ENCODE measurements around the gene GALR3.

GRCh38 chr22:37812869-37813678 is 10.1 kb upstream of the GALR3 start:
- TF ChIP-seq, protein P1, sequence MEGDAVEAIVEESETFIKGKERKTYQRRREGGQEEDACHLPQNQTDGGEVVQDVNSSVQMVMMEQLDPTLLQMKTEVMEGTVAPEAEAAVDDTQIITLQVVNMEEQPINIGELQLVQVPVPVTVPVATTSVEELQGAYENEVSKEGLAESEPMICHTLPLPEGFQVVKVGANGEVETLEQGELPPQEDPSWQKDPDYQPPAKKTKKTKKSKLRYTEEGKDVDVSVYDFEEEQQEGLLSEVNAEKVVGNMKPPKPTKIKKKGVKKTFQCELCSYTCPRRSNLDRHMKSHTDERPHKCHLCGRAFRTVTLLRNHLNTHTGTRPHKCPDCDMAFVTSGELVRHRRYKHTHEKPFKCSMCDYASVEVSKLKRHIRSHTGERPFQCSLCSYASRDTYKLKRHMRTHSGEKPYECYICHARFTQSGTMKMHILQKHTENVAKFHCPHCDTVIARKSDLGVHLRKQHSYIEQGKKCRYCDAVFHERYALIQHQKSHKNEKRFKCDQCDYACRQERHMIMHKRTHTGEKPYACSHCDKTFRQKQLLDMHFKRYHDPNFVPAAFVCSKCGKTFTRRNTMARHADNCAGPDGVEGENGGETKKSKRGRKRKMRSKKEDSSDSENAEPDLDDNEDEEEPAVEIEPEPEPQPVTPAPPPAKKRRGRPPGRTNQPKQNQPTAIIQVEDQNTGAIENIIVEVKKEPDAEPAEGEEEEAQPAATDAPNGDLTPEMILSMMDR (conservative IDR thresholded peaks at IDR 0.05 in 1 of 2, IDR thresholded peaks at IDR 0.05 in 1 of 2; ENCODE audit: low read depth in 1 of 2, low read length in 2 of 2) = no peak
- TF ChIP-seq EZH2 (IDR thresholded peaks at IDR 0.05; ENCODE audit: low read length, missing control alignments) = no peak

All from fibroblast of lung (primary cell).